Mesothelial cell of epicardium (in vitro differentiated cells): Measurements from ENCODE around the gene STK16. TPM values are rescaled to one million over a fixed set of nuclear protein-coding genes. Genes with fewer than 3 reads are reported as not detected.

ENCODE experiments used
- DNase-seq, 2 experiments: peaks; one replicate each; pipeline ENCODE4 v3.0.0; 2021; ENCODE audit warnings: low spot score in 2 of 2; ENCODE audit not compliant: unreplicated experiment in 2 of 2
- H3K27ac Mint-ChIP-seq: 2 replicates; pipeline ENCODE4 v1.8.0; 2021; ENCODE audit warnings: mixed read lengths
- H3K27me3 Mint-ChIP-seq: 2 replicates; pipeline ENCODE4 v1.8.0; 2021; ENCODE audit warnings: low read depth, mixed read lengths
- H3K36me3 Mint-ChIP-seq: 2 replicates; pipeline ENCODE4 v1.8.0; 2021; ENCODE audit warnings: mixed read lengths
- H3K4me1 Mint-ChIP-seq: 2 replicates; pipeline ENCODE4 v1.8.0; 2021; ENCODE audit warnings: mixed read lengths
- H3K4me3 Mint-ChIP-seq: 2 replicates; pipeline ENCODE4 v1.8.0; 2021; ENCODE audit warnings: mild to moderate bottlenecking, moderate library complexity, mixed read lengths
- H3K9me3 Mint-ChIP-seq: 2 replicates; pipeline ENCODE4 v1.8.0; 2021; ENCODE audit warnings: mixed read lengths
- total RNA-seq: library from RNA; stranded (reverse); gene quantifications from 3 replicates; pipeline ENCODE4 v1.2.1, GENCODE V29; 2021
- TF ChIP-seq, protein P1 (sequence below): fragments of 200-600 bp; sonication (generic); IDR thresholded peaks from one replicate; pipeline ENCODE4 v1.5.0; 2021; ENCODE audit warnings: antibody characterized with exemption; ENCODE audit not compliant: unreplicated experiment

The STK16 gene
- total RNA-seq, 1 donor from 2014 or later: 31.2 TPM

DNA sequence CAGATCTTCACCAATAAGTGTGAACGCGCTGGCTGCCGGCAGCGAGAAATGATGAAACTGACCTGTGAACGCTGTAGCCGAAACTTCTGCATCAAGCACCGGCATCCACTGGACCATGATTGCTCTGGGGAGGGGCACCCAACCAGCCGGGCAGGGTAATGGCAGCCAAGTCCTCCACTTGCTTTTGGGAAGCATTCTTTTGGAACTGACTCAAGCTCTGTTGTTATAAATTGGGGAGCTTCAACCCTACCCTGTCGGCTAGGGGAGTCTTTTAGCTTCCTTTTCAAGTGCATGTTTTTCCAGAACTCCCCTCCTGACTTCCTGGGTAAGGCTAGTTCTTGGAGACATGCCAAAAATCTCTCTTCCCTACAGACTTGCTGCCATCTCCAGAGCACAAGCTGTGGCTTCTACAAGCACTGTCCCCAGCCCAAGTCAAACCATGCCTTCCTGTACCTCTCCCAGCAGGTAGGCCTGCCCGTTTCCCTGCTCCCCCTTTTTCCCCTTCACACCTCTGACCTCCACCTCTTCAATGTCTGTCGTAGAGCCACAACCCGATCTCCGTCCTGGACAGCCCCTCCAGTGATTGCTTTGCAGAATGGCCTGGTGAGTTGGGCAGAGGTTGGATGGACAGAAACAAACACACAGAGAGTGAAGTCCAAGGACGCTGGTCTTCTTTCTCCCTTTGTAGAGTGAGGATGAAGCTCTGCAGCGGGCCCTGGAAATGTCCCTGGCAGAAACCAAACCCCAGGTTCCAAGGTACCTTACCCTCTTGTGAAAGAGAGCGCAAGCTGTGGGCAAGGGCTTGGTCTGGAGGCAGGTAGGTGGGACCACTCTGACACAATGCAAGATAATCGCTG is 37.2 kb upstream of the STK16 start:
- peak overlapping the region; percentile 81 for H3K27ac Mint-ChIP-seq
- no peaks in the 10 kb centered on the region for H3K27me3 Mint-ChIP-seq
- TF ChIP-seq, protein P1, sequence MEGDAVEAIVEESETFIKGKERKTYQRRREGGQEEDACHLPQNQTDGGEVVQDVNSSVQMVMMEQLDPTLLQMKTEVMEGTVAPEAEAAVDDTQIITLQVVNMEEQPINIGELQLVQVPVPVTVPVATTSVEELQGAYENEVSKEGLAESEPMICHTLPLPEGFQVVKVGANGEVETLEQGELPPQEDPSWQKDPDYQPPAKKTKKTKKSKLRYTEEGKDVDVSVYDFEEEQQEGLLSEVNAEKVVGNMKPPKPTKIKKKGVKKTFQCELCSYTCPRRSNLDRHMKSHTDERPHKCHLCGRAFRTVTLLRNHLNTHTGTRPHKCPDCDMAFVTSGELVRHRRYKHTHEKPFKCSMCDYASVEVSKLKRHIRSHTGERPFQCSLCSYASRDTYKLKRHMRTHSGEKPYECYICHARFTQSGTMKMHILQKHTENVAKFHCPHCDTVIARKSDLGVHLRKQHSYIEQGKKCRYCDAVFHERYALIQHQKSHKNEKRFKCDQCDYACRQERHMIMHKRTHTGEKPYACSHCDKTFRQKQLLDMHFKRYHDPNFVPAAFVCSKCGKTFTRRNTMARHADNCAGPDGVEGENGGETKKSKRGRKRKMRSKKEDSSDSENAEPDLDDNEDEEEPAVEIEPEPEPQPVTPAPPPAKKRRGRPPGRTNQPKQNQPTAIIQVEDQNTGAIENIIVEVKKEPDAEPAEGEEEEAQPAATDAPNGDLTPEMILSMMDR: no peak
- H3K4me1 Mint-ChIP-seq: peaks cover 18% of the 10 kb centered on the region
- peak overlapping the region; percentile 84 for H3K4me3 Mint-ChIP-seq
- no peak for DNase-seq
- peaks cover 6% of the 10 kb centered on the region for H3K36me3 Mint-ChIP-seq
- H3K9me3 Mint-ChIP-seq: no peaks in the 10 kb centered on the region

DNA sequence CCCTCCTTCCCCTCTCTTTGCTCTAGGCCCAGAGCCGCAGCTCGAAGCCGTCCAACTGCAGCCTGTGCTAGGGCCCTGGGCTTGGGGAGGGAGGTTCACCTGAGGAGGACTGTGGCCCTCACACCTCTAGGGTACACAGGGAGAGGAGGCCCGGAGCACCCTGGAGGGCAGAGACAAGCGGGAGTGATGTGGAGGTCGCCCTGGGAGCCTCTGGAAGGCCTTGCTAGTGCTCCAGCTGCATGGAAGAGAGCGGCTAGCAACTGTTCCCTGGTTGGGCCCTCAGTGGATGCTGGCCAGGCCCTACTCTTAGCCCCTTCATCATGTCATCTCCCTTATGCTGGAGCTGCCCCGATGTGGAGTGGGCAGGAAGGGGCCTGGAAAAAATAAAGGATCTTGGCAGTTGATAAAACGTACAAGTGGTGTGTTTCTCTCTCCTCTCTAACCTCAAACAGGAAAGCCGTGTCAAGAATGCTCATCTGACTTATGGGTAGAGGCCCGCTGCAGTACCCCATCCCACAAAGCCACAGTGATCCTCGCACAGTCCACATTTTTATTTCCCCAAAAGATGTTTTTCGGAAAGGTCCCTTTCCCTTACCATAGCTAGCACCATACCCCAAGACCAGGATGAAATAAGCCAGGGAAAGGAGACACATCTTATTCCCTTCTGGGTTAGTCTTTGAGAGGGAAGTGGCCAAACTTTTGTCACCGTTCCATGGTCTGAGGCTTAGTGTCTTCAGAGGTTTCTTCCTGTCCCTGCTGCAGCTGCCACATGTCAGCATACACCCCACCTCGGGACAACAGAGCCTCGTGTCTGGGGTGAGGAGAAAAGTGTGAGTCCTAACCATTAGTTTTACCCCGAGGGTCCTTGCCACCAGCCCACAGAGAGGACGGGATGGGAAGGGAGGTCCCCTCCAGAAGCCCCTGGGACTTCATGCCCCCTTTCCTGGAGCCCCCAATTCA is 35.8 kb upstream of the STK16 start:
- Mint-ChIP-seq H3K4me3 (no peak overlapping the region), H3K36me3 (peaks cover 16% of the 10 kb centered on the region), H3K4me1 (peaks cover 18% of the 10 kb centered on the region), H3K27ac (no peak overlapping the region), H3K27me3 (no peaks in the 10 kb centered on the region), H3K9me3 (no peaks in the 10 kb centered on the region)
- no peak for DNase-seq
- TF ChIP-seq, protein P1: no peak

DNA sequence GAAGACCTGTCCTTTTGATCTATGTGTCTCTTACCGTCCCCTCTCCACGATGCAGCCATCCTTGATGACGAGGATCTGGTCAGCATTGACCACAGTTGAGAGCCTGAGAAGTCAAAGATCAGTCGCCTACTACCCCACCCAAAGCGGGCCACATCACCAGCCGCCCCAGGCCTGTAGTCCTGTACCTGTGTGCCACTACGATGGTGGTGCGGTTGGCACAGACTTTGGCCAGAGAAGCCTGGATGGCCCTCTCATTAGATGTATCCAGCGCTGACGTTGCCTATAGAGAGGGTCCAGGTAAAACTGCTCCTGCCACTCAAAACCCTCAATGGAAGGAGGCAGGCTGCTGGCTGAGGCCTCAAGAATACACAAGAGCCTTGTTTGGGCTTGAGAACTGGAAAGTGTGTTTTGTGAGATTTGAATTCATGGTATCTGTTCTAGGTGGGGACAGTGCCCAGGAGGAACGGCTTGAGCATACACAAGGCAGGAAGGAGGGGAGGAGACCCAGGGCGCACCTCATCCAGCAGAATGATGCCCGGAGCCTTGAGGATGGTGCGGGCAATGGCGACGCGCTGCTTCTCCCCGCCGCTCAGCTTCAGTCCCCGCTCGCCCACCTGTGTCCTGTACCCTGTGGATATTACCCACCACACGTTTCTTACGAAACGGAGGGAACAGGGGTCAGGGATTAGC is 34.9 kb upstream of the STK16 start:
- H3K4me3 Mint-ChIP-seq: no peak overlapping the region
- peaks cover 18% of the 10 kb centered on the region for H3K4me1 Mint-ChIP-seq
- TF ChIP-seq, protein P1: no peak
- H3K27me3 Mint-ChIP-seq: no peaks in the 10 kb centered on the region
- no peak overlapping the region for H3K27ac Mint-ChIP-seq
- no peaks in the 10 kb centered on the region for H3K9me3 Mint-ChIP-seq
- DNase-seq: no peak
- peaks cover 16% of the 10 kb centered on the region for H3K36me3 Mint-ChIP-seq

DNA sequence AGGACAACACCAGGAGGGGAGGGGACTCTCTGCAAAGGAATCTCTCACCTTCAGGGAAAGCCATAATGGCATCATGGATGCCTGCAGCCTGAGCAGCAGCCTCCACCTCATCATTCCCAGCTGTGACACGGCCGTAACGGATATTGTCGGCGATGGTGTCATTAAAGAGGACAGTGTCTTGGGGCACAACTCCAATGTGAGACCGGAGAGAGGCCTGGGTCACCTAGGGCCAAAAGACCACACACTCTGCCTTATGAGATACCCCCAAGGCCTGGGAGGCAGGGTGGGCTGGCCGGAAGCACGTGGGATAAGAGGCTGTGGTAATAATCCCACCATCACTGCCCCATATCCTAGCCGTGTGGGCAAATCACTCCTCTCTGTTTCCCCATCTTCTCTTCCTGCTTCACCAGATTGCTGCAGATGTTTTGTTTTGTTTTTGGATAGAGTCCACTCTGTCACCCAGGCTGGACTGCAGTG is 34.4 kb upstream of the STK16 start:
- Mint-ChIP-seq H3K36me3 (peaks cover 16% of the 10 kb centered on the region), H3K27me3 (no peaks in the 10 kb centered on the region), H3K27ac (no peak overlapping the region), H3K4me3 (no peak overlapping the region), H3K9me3 (no peaks in the 10 kb centered on the region), H3K4me1 (peaks cover 18% of the 10 kb centered on the region)
- DNase-seq: no peak
- TF ChIP-seq, protein P1: no peak

DNA sequence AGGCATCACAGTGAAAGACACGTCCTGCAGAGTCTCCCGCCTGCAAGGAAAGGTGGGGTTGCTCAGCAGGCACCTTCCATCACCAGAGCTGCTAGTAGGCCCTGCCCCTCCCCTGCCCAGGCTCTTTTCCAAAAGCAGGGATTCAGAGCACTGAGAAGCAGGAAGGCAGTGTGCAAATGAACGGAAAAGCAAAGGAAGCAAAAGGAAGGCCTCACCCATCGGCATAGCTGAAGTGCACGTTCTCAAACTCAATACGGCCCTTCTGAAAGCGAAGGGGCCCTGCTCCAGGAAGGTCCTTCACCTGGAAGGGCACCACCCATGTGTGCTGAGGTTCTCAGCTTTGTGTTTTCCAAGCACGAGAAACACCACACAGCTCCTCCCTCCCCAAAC is 32.3 kb upstream of the STK16 start:
- peaks cover 16% of the 10 kb centered on the region for H3K4me1 Mint-ChIP-seq
- TF ChIP-seq, protein P1: no peak
- H3K36me3 Mint-ChIP-seq: peaks cover 16% of the 10 kb centered on the region
- no peak overlapping the region for H3K27ac Mint-ChIP-seq
- no peak overlapping the region for H3K4me3 Mint-ChIP-seq
- no peak for DNase-seq
- H3K9me3 Mint-ChIP-seq: no peaks in the 10 kb centered on the region
- no peaks in the 10 kb centered on the region for H3K27me3 Mint-ChIP-seq
